BLaER1 treated with 17β-estradiol and CSF1 and Interleukin-3, amounts not matched to agents 10 nM and 100 nM (cell line): ENCODE measurements around the gene NUDT1.
A peak's percentile ranks its signal among the peaks of the same experiment; 100 is the strongest.
"Not testable (repeated sequence)": the region's sequence is repeated elsewhere in the genome, so short reads cannot be mapped to it uniquely, and the experiment has no call there.

ENCODE experiments used
- H3K27ac ChIP-seq, 11 experiments: shearing (Covaris generic); formaldehyde crosslinking; 2 replicates each; pipeline ENCODE4 v1.8.1; 2022
- H3K27me3 ChIP-seq, 11 experiments: shearing (Covaris generic); formaldehyde crosslinking; 2 replicates each; pipeline ENCODE4 v1.8.1; 2022
- H3K36me3 ChIP-seq, 11 experiments: shearing (Covaris generic); formaldehyde crosslinking; 2 replicates each; pipeline ENCODE4 v1.8.1; 2022
- H3K4me1 ChIP-seq, 10 experiments: shearing (Covaris generic); formaldehyde crosslinking; 2 replicates each; pipeline ENCODE4 v1.8.1; 2022
- H3K4me2 ChIP-seq, 11 experiments: shearing (Covaris generic); formaldehyde crosslinking; 2 replicates each; pipeline ENCODE4 v1.8.1; 2022
- H3K4me3 ChIP-seq, 10 experiments: shearing (Covaris generic); formaldehyde crosslinking; 2 replicates each; pipeline ENCODE4 v1.8.1; 2022
- H3K9ac ChIP-seq, 11 experiments: shearing (Covaris generic); formaldehyde crosslinking; 2 replicates each; pipeline ENCODE4 v1.8.1; 2022
- H3K9me3 ChIP-seq, 11 experiments: shearing (Covaris generic); formaldehyde crosslinking; replicated peaks in 1 of 11; 2 replicates each; pipeline ENCODE4 v1.8.1; 2022
- H4K20me1 ChIP-seq, 11 experiments: shearing (Covaris generic); formaldehyde crosslinking; 2 replicates each; pipeline ENCODE4 v1.8.1; 2022
- Cebpa-rat ChIP-seq, 11 experiments: shearing (Covaris generic); IDR thresholded peaks; 2 replicates each; pipeline ENCODE4 v1.8.1; 2022

NUDT1 gene

DNA sequence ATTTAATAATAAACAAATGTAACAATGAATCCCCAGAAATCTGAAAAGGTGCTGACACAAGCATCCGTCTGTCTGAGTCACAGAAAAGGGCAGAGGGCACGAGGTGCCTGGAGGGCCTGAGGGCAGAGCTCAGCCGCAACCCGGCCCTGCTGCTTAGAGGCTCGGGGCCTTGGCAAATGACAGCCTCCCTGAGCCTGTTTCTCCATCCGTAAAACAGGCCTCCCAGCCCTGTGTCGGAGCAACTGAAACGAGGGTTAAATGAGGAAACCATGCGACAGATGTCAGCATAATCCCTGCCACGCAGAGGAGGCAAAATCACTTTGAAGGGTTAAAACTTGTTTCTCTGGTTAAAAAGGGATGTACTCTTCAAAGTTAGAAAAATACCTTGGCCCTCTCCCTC is 24.9 kb downstream of the NUDT1 start:
- Histone ChIP-seq H3K9ac (no peak overlapping the region), H3K4me3 (no peak overlapping the region), H3K36me3 (peaks cover 20 to 78% (median 43%) of the 10 kb centered on the region in 11 experiments), H4K20me1 (peaks cover 0 to 49% (median 0%) of the 10 kb centered on the region in 11 experiments; a peak in 9 of 22 replicates), H3K4me1 (peaks cover 16 to 45% (median 31%) of the 10 kb centered on the region in 10 experiments), H3K4me2 (no peak overlapping the region), H3K27ac (no peak overlapping the region), H3K9me3 (no peaks in the 10 kb centered on the region), H3K27me3 (no peaks in the 10 kb centered on the region)
- no peak for TF ChIP-seq Cebpa-rat (IDR thresholded peaks at IDR 0.05)

- peaks cover 0 to 34% (median 24%) of the 10 kb centered on the region in 10 experiments; a peak in 15 of 20 replicates for H3K4me1 ChIP-seq
- H3K4me2 ChIP-seq, H3K9ac ChIP-seq, H3K9me3 ChIP-seq, H3K4me3 ChIP-seq, H3K27ac ChIP-seq, H3K27me3 ChIP-seq: not testable (repeated sequence)
- peaks cover 0 to 62% (median under 1%) of the 10 kb centered on the region in 11 experiments; a peak in 9 of 22 replicates for H4K20me1 ChIP-seq
- peaks cover 30 to 78% (median 50%) of the 10 kb centered on the region in 11 experiments for H3K36me3 ChIP-seq
Observed at GRCh38 chr7:2269089-2269990, 27.3 kb downstream of the NUDT1 start.

GRCh38 chr7:2269991-2270460 is 28.0 kb downstream of the NUDT1 start:
- Histone ChIP-seq H3K27ac (no peak overlapping the region), H3K4me3 (no peak overlapping the region), H3K9ac (peak overlapping the region in 1 of 11 experiments; percentile 13; a peak in 1 of 22 replicates)

DNA sequence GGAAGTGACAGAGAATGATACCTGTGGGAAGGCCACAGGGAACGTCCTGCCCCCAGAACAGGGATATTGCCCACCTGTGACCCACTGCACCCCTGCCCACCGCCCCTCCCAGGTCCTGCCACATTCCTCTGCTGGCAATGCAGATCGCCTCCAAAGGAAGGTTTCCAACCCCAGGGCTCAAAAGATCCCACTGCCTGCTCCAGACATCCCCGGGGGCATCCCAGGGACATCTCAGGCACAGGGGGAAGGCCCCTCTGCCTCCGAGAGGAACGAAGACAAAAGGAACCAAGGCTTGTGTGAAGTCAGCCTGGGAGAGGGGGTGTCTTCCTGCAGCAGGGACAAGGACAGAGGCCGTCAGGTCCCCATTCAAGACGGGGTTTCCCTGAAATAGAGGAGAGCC is 28.5 kb downstream of the NUDT1 start:
- no peak for TF ChIP-seq Cebpa-rat (IDR thresholded peaks at IDR 0.05)

More at GRCh38 chr7:2269991-2270460, 28.0 kb downstream of the NUDT1 start:
- peaks cover 0 to 29% (median 21%) of the 10 kb centered on the region in 10 experiments; a peak in 15 of 20 replicates for H3K4me1 ChIP-seq
- TF ChIP-seq Cebpa-rat (IDR thresholded peaks at IDR 0.05) = no peak
- peaks cover 0 to 66% (median 0%) of the 10 kb centered on the region in 11 experiments; a peak in 8 of 22 replicates for H4K20me1 ChIP-seq
- H3K36me3 ChIP-seq = peaks cover 30 to 78% (median 57%) of the 10 kb centered on the region in 11 experiments
- 0 out of 22 replicates have a peak overlapping the region, but pooled peaks of 2 of the 11 experiments have one; percentile 39 to 65 for H3K4me2 ChIP-seq
- no peaks in the 10 kb centered on the region for H3K9me3 ChIP-seq
- no peaks in the 10 kb centered on the region for H3K27me3 ChIP-seq

DNA sequence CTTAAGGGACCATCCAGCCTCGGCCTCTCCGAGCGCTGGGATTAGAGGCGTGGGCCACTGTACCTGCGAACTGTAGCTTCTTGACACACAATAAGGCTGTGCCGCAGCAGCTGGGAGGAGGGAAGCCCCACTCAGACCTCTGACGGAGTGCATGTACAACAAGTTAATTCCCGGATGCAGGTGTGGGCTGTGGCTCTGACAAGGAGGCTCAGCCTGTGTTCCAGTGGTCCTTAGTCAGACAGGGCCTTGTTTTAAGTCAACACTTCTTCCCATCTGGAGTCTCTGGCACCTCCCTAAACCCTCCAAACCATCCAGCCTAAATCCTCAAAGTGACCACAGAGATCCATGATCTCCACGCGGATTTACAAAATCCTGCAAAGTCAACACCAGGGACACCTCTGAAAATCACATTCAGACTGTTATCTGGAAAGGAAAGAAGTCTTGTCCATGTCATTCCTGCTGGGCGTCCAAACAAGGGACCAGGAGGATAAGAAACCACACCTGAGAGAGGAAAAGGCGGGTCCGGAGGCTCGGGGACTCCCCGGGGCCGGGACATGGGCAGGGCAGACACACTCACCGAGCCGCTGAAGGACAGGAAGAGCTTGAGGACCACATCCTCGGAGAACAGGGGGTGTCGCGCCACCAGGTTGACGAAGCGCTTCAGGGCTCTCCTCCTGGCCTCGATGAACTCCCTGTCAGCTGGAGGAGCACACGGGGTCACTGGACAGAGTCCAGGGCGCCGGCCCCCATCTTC is 29.4 kb downstream of the NUDT1 start:
- no peak for TF ChIP-seq Cebpa-rat (IDR thresholded peaks at IDR 0.05)
- Histone ChIP-seq H3K27ac (peak overlapping the region in 2 of 11 experiments; percentile 6 to 40; a peak in 2 of 22 replicates), H3K9ac (peak overlapping the region in 1 of 11 experiments; percentile 41; a peak in 1 of 22 replicates), H3K9me3 (no peaks in the 10 kb centered on the region), H4K20me1 (peaks cover 0 to 70% (median 6%) of the 10 kb centered on the region in 11 experiments; a peak in 10 of 22 replicates), H3K4me2 (peak overlapping the region in 9 of 11 experiments; percentile 15 to 68 (median 53); a peak in 17 of 22 replicates), H3K27me3 (no peaks in the 10 kb centered on the region), H3K36me3 (peaks cover 30 to 78% (median 62%) of the 10 kb centered on the region in 11 experiments), H3K4me3 (no peak overlapping the region), H3K4me1 (peaks cover 0 to 28% (median 23%) of the 10 kb centered on the region in 10 experiments; a peak in 15 of 20 replicates)

More for the DNA sequence above, 28.5 kb downstream of the NUDT1 start:
- Histone ChIP-seq H4K20me1 (peaks cover 0 to 66% (median 0%) of the 10 kb centered on the region in 11 experiments; a peak in 8 of 22 replicates), H3K9me3 (no peaks in the 10 kb centered on the region), H3K4me2 (peak overlapping the region in 9 of 11 experiments; percentile 15 to 68 (median 53); a peak in 16 of 22 replicates), H3K4me1 (peaks cover 0 to 25% (median 20%) of the 10 kb centered on the region in 10 experiments; a peak in 15 of 20 replicates), H3K36me3 (peaks cover 30 to 78% (median 59%) of the 10 kb centered on the region in 11 experiments), H3K9ac (peak overlapping the region in 2 of 11 experiments; percentile 13 to 27; a peak in 2 of 22 replicates), H3K4me3 (no peak overlapping the region), H3K27ac (peak overlapping the region in 1 of 11 experiments; percentile 40; a peak in 2 of 22 replicates), H3K27me3 (no peaks in the 10 kb centered on the region)

DNA sequence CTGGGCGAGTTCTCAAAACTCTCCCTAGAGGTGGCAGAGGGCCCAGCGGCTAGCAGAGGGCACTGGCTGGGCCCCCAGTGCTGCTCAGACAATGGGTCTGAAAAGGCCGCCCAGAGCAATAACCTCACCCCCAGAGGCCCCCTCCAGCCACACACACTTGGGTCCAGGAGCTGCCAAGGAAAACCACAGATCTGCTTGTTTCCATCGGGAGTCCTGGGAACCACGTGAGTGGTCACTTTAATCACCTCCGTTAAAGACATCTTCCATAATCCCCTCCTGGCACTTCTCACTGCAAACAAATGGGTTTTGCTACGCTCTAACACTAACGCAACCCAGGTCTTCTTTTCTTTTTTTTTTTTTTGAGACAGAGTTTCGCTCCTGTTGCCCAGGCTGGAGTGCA is 30.0 kb downstream of the NUDT1 start:
- Histone ChIP-seq H3K27ac (no peak overlapping the region), H3K36me3 (peaks cover 30 to 78% (median 67%) of the 10 kb centered on the region in 11 experiments), H3K4me2 (peak overlapping the region in 6 of 11 experiments; percentile 33 to 68 (median 64); a peak in 11 of 22 replicates), H3K4me1 (peaks cover 0 to 28% (median 23%) of the 10 kb centered on the region in 10 experiments; a peak in 15 of 20 replicates), H3K4me3 (no peak overlapping the region), H4K20me1 (peaks cover 0 to 72% (median 8%) of the 10 kb centered on the region in 11 experiments; a peak in 11 of 22 replicates), H3K9ac (peak overlapping the region in 1 of 11 experiments; percentile 41; a peak in 1 of 22 replicates), H3K27me3 (no peaks in the 10 kb centered on the region), H3K9me3 (no peaks in the 10 kb centered on the region)
- no peak for TF ChIP-seq Cebpa-rat (IDR thresholded peaks at IDR 0.05)

GRCh38 chr7:2273866-2274265 is 31.8 kb downstream of the NUDT1 start:
- no peak for TF ChIP-seq Cebpa-rat (IDR thresholded peaks at IDR 0.05)
- Histone ChIP-seq H3K4me3 (no peak overlapping the region), H3K4me2 (no peak overlapping the region), H3K27ac (no peak overlapping the region), H3K9me3 (no peaks in the 10 kb centered on the region), H3K4me1 (peaks cover 0 to 28% (median 23%) of the 10 kb centered on the region in 10 experiments; a peak in 15 of 20 replicates), H3K27me3 (no peaks in the 10 kb centered on the region), H4K20me1 (peaks cover 0 to 87% (median 12%) of the 10 kb centered on the region in 11 experiments; a peak in 16 of 22 replicates), H3K36me3 (peaks cover 30 to 92% (median 68%) of the 10 kb centered on the region in 11 experiments), H3K9ac (no peak overlapping the region)

- Histone ChIP-seq H3K27me3 (no peaks in the 10 kb centered on the region), H3K4me2 (no peak overlapping the region), H3K9me3 (no peaks in the 10 kb centered on the region), H4K20me1 (peaks cover 6 to 92% (median 14%) of the 10 kb centered on the region in 11 experiments; a peak in 19 of 22 replicates), H3K36me3 (peaks cover 27 to 94% (median 65%) of the 10 kb centered on the region in 11 experiments), H3K4me3 (no peak overlapping the region), H3K9ac (no peak overlapping the region), H3K4me1 (peaks cover 0 to 33% (median 27%) of the 10 kb centered on the region in 10 experiments; a peak in 15 of 20 replicates), H3K27ac (no peak overlapping the region)
- no peak for TF ChIP-seq Cebpa-rat (IDR thresholded peaks at IDR 0.05)
Observed at GRCh38 chr7:2274666-2275065, 32.6 kb downstream of the NUDT1 start.
